Activated CD4-positive, alpha-beta T cell treated with anti-CD3 and anti-CD28 coated beads, Interleukin-2, amount 10 ng/mL, durations not matched to agents 24 days and 14 days (primary cell): ENCODE data around the gene RFX4. TPM values are rescaled to one million over a fixed set of nuclear protein-coding genes. Genes with fewer than 3 reads are reported as not detected.

ENCODE experiments used
- DNase-seq: peaks from one replicate; pipeline ENCODE4 v3.0.0; 2022
- H3K27ac Mint-ChIP-seq: one replicate; pipeline ENCODE4 v1.8.0; 2022; ENCODE audit warnings: mild to moderate bottlenecking, mixed read lengths
- H3K27me3 Mint-ChIP-seq: one replicate; pipeline ENCODE4 v1.8.0; 2022; ENCODE audit warnings: mixed read lengths
- H3K36me3 Mint-ChIP-seq: one replicate; pipeline ENCODE4 v1.8.0; 2022; ENCODE audit warnings: low read depth, mild to moderate bottlenecking, mixed read lengths
- H3K4me1 Mint-ChIP-seq: one replicate; pipeline ENCODE4 v1.8.0; 2021; ENCODE audit warnings: mixed read lengths
- H3K4me3 Mint-ChIP-seq: one replicate; pipeline ENCODE4 v1.8.0; 2022; ENCODE audit warnings: mild to moderate bottlenecking, moderate library complexity, mixed read lengths
- H3K9me3 Mint-ChIP-seq: one replicate; pipeline ENCODE4 v1.8.0; 2021; ENCODE audit warnings: mixed read lengths
- intact Hi-C: fragments of 100-400 bp; cut with micrococcal nuclease; formaldehyde crosslinking; loops from one replicate; pipeline ENCODE4 v1.15.1; 2023
- total RNA-seq: library from RNA; stranded (reverse); gene quantifications from 2 replicates; pipeline ENCODE4 v1.2.3, GENCODE V29; 2022

Gene RFX4
- total RNA-seq, 1 donor from 2014 or later, result not detected

DNA sequence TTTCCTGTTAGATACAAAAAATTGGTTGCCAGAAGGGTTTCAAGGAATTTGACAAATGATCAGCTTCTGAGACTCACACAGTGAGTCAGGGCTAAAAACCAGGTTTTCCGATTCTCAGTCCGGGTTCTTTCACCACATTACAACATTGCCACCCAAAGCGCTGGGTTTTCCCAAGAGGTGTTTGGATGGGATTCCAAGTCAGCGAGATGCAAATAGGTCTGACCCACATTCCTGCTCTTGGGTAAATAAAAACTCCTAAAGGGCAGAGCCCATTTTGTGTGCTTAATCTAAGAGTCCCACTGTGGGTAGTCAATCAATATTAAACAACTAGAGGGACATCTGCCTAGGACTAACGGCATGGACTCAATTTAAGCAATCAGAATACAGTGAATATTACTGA lies 186.3 kb downstream of the RFX4 start:
- Mint-ChIP-seq H3K36me3 (no peaks in the 10 kb centered on the region), H3K9me3 (no peaks in the 10 kb centered on the region), H3K27ac (no peak overlapping the region), H3K4me1 (peaks cover 22% of the 10 kb centered on the region), H3K27me3 (peaks cover 6% of the 10 kb centered on the region), H3K4me3 (no peak overlapping the region)
- intact Hi-C loops, result no loop called here
- DNase-seq, result no peak

- no peaks in the 10 kb centered on the region for H3K9me3 Mint-ChIP-seq
- H3K27ac Mint-ChIP-seq, result no peak overlapping the region
- H3K27me3 Mint-ChIP-seq, result peaks cover 6% of the 10 kb centered on the region
- H3K4me3 Mint-ChIP-seq, result no peak overlapping the region
- H3K36me3 Mint-ChIP-seq, result no peaks in the 10 kb centered on the region
- H3K4me1 Mint-ChIP-seq, result peaks cover 24% of the 10 kb centered on the region
- no peak for DNase-seq
- intact Hi-C loops, result no loop called here
Measured at GRCh38 chr12:106769546-106769945, 186.7 kb downstream of the RFX4 start.

GRCh38 chr12:106771425-106771824 lies 188.6 kb downstream of the RFX4 start:
- peaks cover 3% of the 10 kb centered on the region for H3K36me3 Mint-ChIP-seq
- intact Hi-C loops, result loop anchor here (5.0 to 10.0 kb wide), 2 partner anchors 143 to 469 kb away; partner anchors contain the start of gene TCP11L2
- DNase-seq, result no peak
- H3K4me3 Mint-ChIP-seq, result no peak overlapping the region
- no peak overlapping the region for H3K27ac Mint-ChIP-seq
- no peaks in the 10 kb centered on the region for H3K9me3 Mint-ChIP-seq
- peaks cover 6% of the 10 kb centered on the region for H3K27me3 Mint-ChIP-seq
- peaks cover 34% of the 10 kb centered on the region for H3K4me1 Mint-ChIP-seq

GRCh38 chr12:106773286-106774004 lies 190.6 kb downstream of the RFX4 start:
- Mint-ChIP-seq H3K27me3 (peaks cover 2% of the 10 kb centered on the region), H3K27ac (peak overlapping the region; percentile 96), H3K9me3 (no peaks in the 10 kb centered on the region), H3K36me3 (peaks cover 3% of the 10 kb centered on the region), H3K4me1 (peaks cover 32% of the 10 kb centered on the region), H3K4me3 (peak overlapping the region; percentile 98)
- DNase-seq, result no peak
- intact Hi-C loops, result loop anchor here (1.0 to 10.0 kb wide), 6 partner anchors 21 to 471 kb away; partner anchors contain the start of genes CRY1, TCP11L2 and TMEM263

DNA sequence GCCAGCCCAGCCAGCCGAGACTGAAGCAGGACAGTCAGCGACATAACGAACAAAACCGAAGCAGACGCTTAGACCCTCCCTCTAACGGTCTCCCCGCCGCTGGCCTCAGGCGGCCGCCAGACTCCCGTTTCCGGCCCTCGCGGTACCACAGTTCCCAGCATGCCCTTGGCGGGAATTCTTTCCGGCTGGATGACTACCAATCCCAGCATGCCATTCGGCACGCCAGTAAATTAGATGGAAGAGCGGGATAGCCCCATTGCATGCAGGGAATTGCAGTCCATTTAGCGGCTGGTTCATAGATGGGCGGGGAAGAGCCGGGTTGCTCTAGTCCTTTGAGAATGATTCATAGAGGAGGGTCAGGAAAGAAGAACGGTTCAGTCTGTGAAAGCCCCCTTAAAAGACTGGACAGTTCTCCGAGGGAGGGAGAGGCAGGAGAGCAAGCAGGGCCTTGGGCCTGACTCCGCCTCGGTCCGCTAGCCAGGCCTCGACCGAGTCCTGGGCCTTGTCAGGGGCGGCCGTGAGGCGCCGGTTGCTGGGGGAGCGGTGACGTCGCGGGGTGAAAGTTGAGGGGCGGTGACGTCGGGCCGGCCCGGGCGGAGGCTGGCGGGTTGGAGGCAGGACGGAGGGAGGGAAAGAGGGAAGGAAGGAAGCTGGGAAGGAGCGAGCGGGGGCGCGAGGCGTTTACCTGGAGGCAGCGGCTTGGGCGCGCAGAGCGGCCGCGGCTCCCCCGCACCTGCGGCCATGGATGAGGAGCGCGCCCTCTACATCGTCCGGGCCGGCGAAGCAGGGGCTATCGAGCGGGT lies 191.4 kb downstream of the RFX4 start, which contains the start of gene RIC8B:
Gene RIC8B (plus strand): TSS at position 678 of the 803 bp plus-strand sequence. CDS start 64 bp downstream, at position 742.
- Mint-ChIP-seq H3K9me3 (no peaks in the 10 kb centered on the region), H3K27me3 (peaks cover 2% of the 10 kb centered on the region), H3K27ac (peak within 1 kb of the TSS; percentile 96), H3K4me1 (peaks cover 32% of the 10 kb centered on the region), H3K36me3 (peaks cover 3% of the 10 kb centered on the region), H3K4me3 (peak within 1 kb of the TSS; percentile 98)
- intact Hi-C loops, result loop anchor here (1.0 to 10.0 kb wide), 6 partner anchors 21 to 472 kb away; partner anchors contain the start of genes CRY1, TCP11L2 and TMEM263
- DNase-seq, result peak; percentile 95

- intact Hi-C loops, result loop anchor here (1.0 to 10.0 kb wide), 6 partner anchors 22 to 473 kb away; partner anchors contain the start of genes CRY1, TCP11L2 and TMEM263
- H3K27ac Mint-ChIP-seq, result peak overlapping the region; percentile 96
- peaks cover 32% of the 10 kb centered on the region for H3K4me1 Mint-ChIP-seq
- peak overlapping the region; percentile 98 for H3K4me3 Mint-ChIP-seq
- no peaks in the 10 kb centered on the region for H3K9me3 Mint-ChIP-seq
- H3K36me3 Mint-ChIP-seq, result peaks cover 3% of the 10 kb centered on the region
- peak; percentile 78 for DNase-seq
- peaks cover 2% of the 10 kb centered on the region for H3K27me3 Mint-ChIP-seq
Measured at GRCh38 chr12:106774808-106775524, 192.2 kb downstream of the RFX4 start.

- Mint-ChIP-seq H3K27ac (no peak overlapping the region), H3K9me3 (no peaks in the 10 kb centered on the region), H3K4me3 (no peak overlapping the region), H3K4me1 (peaks cover 34% of the 10 kb centered on the region), H3K36me3 (peaks cover 7% of the 10 kb centered on the region), H3K27me3 (peaks cover 2% of the 10 kb centered on the region)
- intact Hi-C loops, result loop anchor here (10.0 kb wide), 1 partner anchor 138 kb away; no protein-coding TSS in a partner anchor
- DNase-seq, result no peak
Measured at GRCh38 chr12:106776897-106777296, 194.1 kb downstream of the RFX4 start.

DNA sequence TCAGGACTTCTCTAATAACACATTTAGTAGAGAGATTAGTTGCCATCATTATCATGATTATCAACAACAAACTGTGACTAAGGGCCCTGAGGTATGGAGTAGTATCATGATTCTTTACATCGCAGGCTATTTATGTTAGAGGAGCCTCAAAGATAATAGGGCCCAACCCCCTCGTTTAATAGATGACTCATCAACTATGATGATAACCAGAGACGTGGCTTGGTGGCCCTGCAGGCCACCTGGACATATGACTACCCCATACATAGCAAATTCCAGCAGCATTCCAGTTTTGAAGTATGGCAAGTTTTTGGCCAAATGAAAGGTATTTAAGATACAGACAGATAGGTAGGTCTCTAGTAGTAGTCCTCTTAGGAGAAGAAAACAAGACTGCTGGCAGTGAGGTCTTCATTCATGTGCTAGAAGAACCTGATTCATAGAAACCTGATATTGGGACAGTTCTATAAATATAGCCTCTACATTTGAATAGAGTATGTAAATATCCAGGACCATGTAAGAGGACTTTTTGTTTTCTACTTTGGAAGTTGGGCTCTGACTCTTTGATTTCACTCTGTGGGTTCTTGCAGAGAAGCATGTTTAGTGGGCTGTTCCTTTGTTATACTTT lies 197.3 kb downstream of the RFX4 start:
- no peak overlapping the region for H3K27ac Mint-ChIP-seq
- intact Hi-C loops, result no loop called here
- no peaks in the 10 kb centered on the region for H3K9me3 Mint-ChIP-seq
- H3K4me3 Mint-ChIP-seq, result no peak overlapping the region
- peaks cover 11% of the 10 kb centered on the region for H3K36me3 Mint-ChIP-seq
- DNase-seq, result peak; percentile 25
- no peaks in the 10 kb centered on the region for H3K27me3 Mint-ChIP-seq
- H3K4me1 Mint-ChIP-seq, result peaks cover 23% of the 10 kb centered on the region

GRCh38 chr12:106782619-106783018 lies 199.8 kb downstream of the RFX4 start:
- no peak overlapping the region for H3K27ac Mint-ChIP-seq
- no peak overlapping the region for H3K4me3 Mint-ChIP-seq
- H3K9me3 Mint-ChIP-seq, result no peaks in the 10 kb centered on the region
- intact Hi-C loops, result no loop called here
- H3K4me1 Mint-ChIP-seq, result peaks cover 7% of the 10 kb centered on the region
- no peak for DNase-seq
- peaks cover 23% of the 10 kb centered on the region for H3K36me3 Mint-ChIP-seq
- no peaks in the 10 kb centered on the region for H3K27me3 Mint-ChIP-seq

DNA sequence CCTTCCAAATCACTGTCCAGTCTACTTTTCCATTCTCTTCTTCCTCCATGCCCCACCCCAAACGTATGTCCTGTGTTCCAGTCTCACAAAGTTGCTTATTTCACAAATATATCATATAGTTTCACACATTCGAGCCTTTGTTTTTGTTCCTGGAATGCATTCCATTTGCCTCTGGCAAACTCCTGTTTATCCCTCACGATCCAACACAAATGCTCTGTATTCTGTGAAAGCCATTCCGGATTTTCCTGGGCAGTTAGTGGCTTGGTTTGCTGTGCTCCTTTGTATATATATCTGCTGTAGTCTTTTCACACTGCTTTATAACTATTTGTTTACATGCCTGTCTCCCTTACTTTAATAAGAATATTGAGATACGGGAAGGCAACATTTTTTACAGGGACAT lies 200.7 kb downstream of the RFX4 start:
- Mint-ChIP-seq H3K36me3 (peaks cover 32% of the 10 kb centered on the region), H3K27ac (no peak overlapping the region)

DNA sequence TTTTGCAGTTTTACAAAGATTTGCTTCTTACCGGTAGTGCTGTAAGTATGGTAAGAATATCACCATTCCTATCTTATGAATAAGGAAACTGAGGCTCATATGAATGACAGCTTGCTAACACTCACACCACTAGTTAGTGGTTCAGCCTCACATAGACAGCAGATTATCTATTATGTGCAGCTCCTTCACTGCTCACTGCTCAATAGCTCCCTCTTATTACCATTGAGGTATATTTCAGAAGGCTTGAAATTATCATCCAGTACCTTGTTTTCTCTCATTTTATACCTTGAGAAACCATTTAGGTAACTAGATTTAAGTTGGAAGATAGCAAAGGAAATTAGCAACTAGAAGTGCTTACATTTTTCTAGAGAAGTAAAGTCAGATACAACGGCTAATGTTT lies 207.2 kb downstream of the RFX4 start:
- Mint-ChIP-seq H3K4me1 (peaks cover 2% of the 10 kb centered on the region), H3K36me3 (peaks cover 48% of the 10 kb centered on the region), H3K27ac (no peak overlapping the region), H3K27me3 (no peaks in the 10 kb centered on the region), H3K9me3 (peaks cover 5% of the 10 kb centered on the region), H3K4me3 (no peak overlapping the region)
- intact Hi-C loops, result no loop called here
- no peak for DNase-seq

More for the DNA sequence above, 200.7 kb downstream of the RFX4 start:
- intact Hi-C loops, result no loop called here
- no peak overlapping the region for H3K4me3 Mint-ChIP-seq
- H3K4me1 Mint-ChIP-seq, result peaks cover 4% of the 10 kb centered on the region
- H3K27me3 Mint-ChIP-seq, result no peaks in the 10 kb centered on the region
- DNase-seq, result no peak
- H3K9me3 Mint-ChIP-seq, result no peaks in the 10 kb centered on the region

DNA sequence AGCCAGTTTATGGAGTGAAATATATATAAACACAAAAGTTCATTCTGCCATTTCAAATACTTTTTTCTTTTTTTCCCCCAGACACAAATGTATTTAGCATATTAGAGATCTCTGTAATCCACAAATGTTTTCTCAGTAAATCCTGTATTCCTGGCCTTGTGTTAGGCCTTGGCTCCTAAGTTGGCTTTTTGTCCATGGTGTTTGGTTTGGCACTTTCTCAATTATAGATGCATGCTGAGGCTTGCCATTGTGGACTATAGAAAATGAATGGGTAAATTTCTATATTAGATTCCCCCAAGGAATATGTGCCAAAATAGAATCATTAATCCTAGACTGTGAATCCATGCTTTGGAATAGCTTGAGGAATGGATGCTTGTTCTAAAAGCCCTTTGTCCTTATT lies 208.7 kb downstream of the RFX4 start:
- Mint-ChIP-seq H3K36me3 (peaks cover 43% of the 10 kb centered on the region), H3K27me3 (no peaks in the 10 kb centered on the region), H3K27ac (no peak overlapping the region), H3K9me3 (peaks cover 5% of the 10 kb centered on the region), H3K4me3 (no peak overlapping the region), H3K4me1 (peaks cover 2% of the 10 kb centered on the region)
- intact Hi-C loops, result no loop called here
- DNase-seq, result no peak

DNA sequence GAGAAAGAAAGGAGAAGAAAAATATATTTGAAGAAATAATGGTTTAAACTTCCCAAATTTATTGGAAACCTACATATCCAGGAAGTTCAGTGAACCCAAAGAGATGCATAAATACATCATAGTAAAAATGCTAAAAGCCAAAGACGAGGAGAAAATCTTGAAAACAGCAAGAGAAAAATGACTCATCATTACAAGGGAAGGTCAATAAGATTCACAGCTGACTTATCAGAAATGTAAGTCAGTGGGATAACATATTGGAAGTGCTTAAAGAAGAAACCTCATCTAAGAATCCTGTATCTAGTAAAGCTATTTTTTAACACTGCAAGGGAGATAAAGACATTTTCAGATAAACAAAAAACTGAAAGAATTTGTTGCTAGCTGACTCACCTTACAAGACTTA lies 211.6 kb downstream of the RFX4 start:
- intact Hi-C loops, result no loop called here
- no peak overlapping the region for H3K4me3 Mint-ChIP-seq
- H3K27me3 Mint-ChIP-seq, result no peaks in the 10 kb centered on the region
- peaks cover 5% of the 10 kb centered on the region for H3K9me3 Mint-ChIP-seq
- H3K27ac Mint-ChIP-seq, result no peak overlapping the region
- no peaks in the 10 kb centered on the region for H3K4me1 Mint-ChIP-seq
- H3K36me3 Mint-ChIP-seq, result peaks cover 25% of the 10 kb centered on the region
- no peak for DNase-seq
